Measurements from ENCODE around the gene AADACL3.

GRCh38 chr1:12678820-12679219, 37.1 kb upstream of the AADACL3 start:
- TF ChIP-seq GABPA (IDR thresholded peaks at IDR 0.05; ENCODE audit: borderline replicate concordance, insufficient read depth, low read length) (no peak), CTCF (IDR thresholded peaks at IDR 0.05; ENCODE audit: control extremely low read depth in 1 of 3, insufficient read depth in 1 of 3, low read depth in 1 of 3, low read length in 3 of 3) (no peak), EP300 (IDR thresholded peaks at IDR 0.05; ENCODE audit: borderline replicate concordance in 1 of 2, low read depth in 2 of 2, low read length in 2 of 2) (no peak)
